Mesenchymal stem cell (in vitro differentiated cells and primary cell): ENCODE results near the gene AK2.
A peak's percentile ranks its signal among the peaks of the same experiment; 100 is the strongest.

Source experiments
- DNase-seq: peaks from one replicate; pipeline ENCODE4 v3.0.0-alpha.2; 2013
- H2AFZ ChIP-seq: one replicate; pipeline ENCODE4 v1.6.1; 2013; ENCODE audit warnings: low read depth, mild to moderate bottlenecking, control low read depth, inconsistent platforms, low read length, moderate library complexity
- H2AK5ac ChIP-seq: 2 replicates; pipeline ENCODE4 v1.6.1; 2013; ENCODE audit warnings: low read length, moderate library complexity, mild to moderate bottlenecking, inconsistent platforms; ENCODE audit not compliant: severe bottlenecking
- H2BK120ac ChIP-seq: one replicate; pipeline ENCODE4 v1.6.1; 2013; ENCODE audit warnings: low read depth, mild to moderate bottlenecking, inconsistent platforms, low read length, moderate library complexity
- H2BK12ac ChIP-seq, 2 experiments: one replicate each; pipeline ENCODE4 v1.6.1; 2013; ENCODE audit warnings: inconsistent platforms in 2 of 2, low read length in 2 of 2, mild to moderate bottlenecking in 2 of 2, moderate library complexity in 2 of 2, control low read depth in 1 of 2
- H2BK15ac ChIP-seq: one replicate; pipeline ENCODE4 v1.6.1; 2013; ENCODE audit warnings: mild to moderate bottlenecking, low read depth, inconsistent platforms; ENCODE audit not compliant: poor library complexity, severe bottlenecking
- H2BK5ac ChIP-seq: 2 replicates; pipeline ENCODE4 v1.6.1; 2013; ENCODE audit warnings: low read depth, mild to moderate bottlenecking, low read length, control low read depth, inconsistent platforms; ENCODE audit not compliant: poor library complexity, severe bottlenecking
- H3K14ac ChIP-seq, 2 experiments: one replicate each; pipeline ENCODE4 v1.6.1; 2013; ENCODE audit warnings: inconsistent platforms in 2 of 2, low read length in 2 of 2, control low read depth in 1 of 2, mild to moderate bottlenecking in 1 of 2, moderate library complexity in 1 of 2
- H3K18ac ChIP-seq, 2 experiments: one replicate each; pipeline ENCODE4 v1.6.1; 2013; ENCODE audit warnings: inconsistent platforms in 2 of 2, low read length in 2 of 2, control low read depth in 1 of 2, low read depth in 1 of 2, mild to moderate bottlenecking in 1 of 2
- H3K23ac ChIP-seq, 2 experiments: one replicate each; pipeline ENCODE4 v1.6.1; 2013; ENCODE audit warnings: inconsistent platforms in 2 of 2, low read length in 2 of 2, mild to moderate bottlenecking in 2 of 2, moderate library complexity in 2 of 2, control low read depth in 1 of 2
- H3K27ac ChIP-seq: 2 replicates; pipeline ENCODE4 v1.5.1; 2013; ENCODE audit warnings: mild to moderate bottlenecking, moderate library complexity, low read length, control low read depth, inconsistent platforms; ENCODE audit not compliant: poor library complexity, severe bottlenecking
- H3K27me3 ChIP-seq, 2 experiments: 2 replicates each; pipeline versions ENCODE4 v1.6.1 to v1.7.0; 2013; ENCODE audit warnings: low read length in 2 of 2, mild to moderate bottlenecking in 2 of 2, moderate library complexity in 2 of 2, control low read depth in 1 of 2, inconsistent platforms in 1 of 2; ENCODE audit not compliant: control insufficient read depth in 1 of 2, insufficient read depth in 1 of 2
- H3K36me3 ChIP-seq, 2 experiments: 2 replicates each; pipeline versions ENCODE4 v1.6.1 to v1.7.0; 2013; ENCODE audit warnings: low read length in 2 of 2, control low read depth in 1 of 2, inconsistent platforms in 1 of 2, low read depth in 1 of 2, mild to moderate bottlenecking in 1 of 2; ENCODE audit not compliant: insufficient read depth in 2 of 2, control insufficient read depth in 1 of 2
- H3K4ac ChIP-seq, 2 experiments: one replicate each; pipeline ENCODE4 v1.6.1; 2013; ENCODE audit warnings: inconsistent platforms in 2 of 2, low read length in 2 of 2, mild to moderate bottlenecking in 2 of 2, moderate library complexity in 2 of 2, control low read depth in 1 of 2, low read depth in 1 of 2
- H3K4me1 ChIP-seq: 2 replicates; pipeline ENCODE4 v1.6.1; 2013; ENCODE audit warnings: low read depth, low read length, control low read depth; ENCODE audit not compliant: control insufficient read depth, insufficient read depth
- H3K4me2 ChIP-seq: 2 replicates; pipeline ENCODE4 v1.6.1; 2013; ENCODE audit warnings: low read length, mild to moderate bottlenecking, inconsistent platforms; ENCODE audit not compliant: poor library complexity, severe bottlenecking
- H3K4me3 ChIP-seq, 2 experiments: 2 replicates each; pipeline versions ENCODE4 v1.5.1 to v1.7.0; 2013; ENCODE audit warnings: low read length in 2 of 2, mild to moderate bottlenecking in 2 of 2, control low read depth in 1 of 2, low read depth in 1 of 2; ENCODE audit not compliant: insufficient read depth in 1 of 2
- H3K79me1 ChIP-seq: replicated peaks from 2 replicates; pipeline ENCODE4 v1.6.1; 2013; ENCODE audit warnings: mild to moderate bottlenecking, control low read depth, low read length, inconsistent platforms; ENCODE audit not compliant: poor library complexity, severe bottlenecking
- H3K9ac ChIP-seq: 2 replicates; pipeline ENCODE4 v1.7.0; 2013; ENCODE audit warnings: mild to moderate bottlenecking, low read length, moderate library complexity
- H3K9me3 ChIP-seq: 2 replicates; pipeline ENCODE4 v1.7.0; 2013; ENCODE audit warnings: mild to moderate bottlenecking, low read length; ENCODE audit not compliant: control insufficient read depth
- H4K8ac ChIP-seq: one replicate; pipeline ENCODE4 v1.6.1; 2013; ENCODE audit warnings: inconsistent platforms, mild to moderate bottlenecking, low read length, moderate library complexity
- H4K91ac ChIP-seq: one replicate; pipeline ENCODE4 v1.6.1; 2013; ENCODE audit warnings: mild to moderate bottlenecking, low read length, inconsistent platforms
- WGBS: methylation state at CpG from one replicate; pipeline ENCODE4 v1.1.7; 2013; ENCODE audit warnings: mixed read lengths; 5-methylcytosine and 5-hydroxymethylcytosine counted together

The AK2 gene

DNA sequence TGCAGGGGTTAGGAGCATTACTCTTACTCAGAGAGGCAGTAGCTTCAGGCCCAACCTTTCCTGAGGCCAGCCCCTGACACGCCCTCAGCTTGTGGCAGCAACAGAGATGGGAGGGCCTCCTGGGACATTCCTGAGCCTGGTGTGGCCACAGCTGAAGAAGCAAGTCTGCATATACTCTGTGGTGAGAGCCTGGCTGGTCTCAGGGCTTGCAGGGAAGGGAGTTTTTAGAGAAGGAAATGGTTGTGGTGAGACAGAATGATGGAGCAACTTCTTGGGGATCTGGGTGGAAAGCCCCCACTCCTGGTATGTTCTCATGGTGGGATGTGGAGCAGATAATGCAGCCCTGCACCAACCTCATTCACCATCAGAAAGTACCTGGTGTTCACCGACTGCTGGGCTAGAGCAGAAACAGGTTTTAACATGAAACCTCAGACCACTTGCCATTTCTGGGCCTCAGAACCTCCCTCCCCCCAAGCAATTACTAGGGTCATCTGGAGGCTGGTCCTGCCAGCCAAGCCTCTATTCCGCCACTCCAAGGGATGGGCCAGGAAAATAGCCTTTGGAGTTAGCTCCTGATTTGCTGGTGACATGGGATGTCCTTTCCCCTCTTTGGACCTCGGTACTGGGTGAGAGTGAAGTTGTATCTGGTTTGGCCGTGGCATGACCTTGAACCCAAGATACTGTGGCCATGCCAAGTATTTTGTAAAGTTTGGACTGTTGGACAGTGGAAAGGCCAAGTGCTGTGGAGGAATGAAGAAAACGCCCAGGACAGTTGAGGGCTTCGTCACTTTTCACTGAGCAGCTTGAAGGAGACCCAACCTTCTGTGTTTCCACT is 44.0 kb downstream of the AK2 start:
- H3K27me3 ChIP-seq = no peaks in the 10 kb centered on the region
- WGBS = 81% methylated on average over 7 of the region's 7 CpGs
- peak overlapping the region; percentile 20 for H3K9ac ChIP-seq
- H3K4ac ChIP-seq = peak overlapping the region; percentile 12 to 57
- H2BK5ac ChIP-seq = no peak overlapping the region
- H2AK5ac ChIP-seq = no peak overlapping the region
- peak overlapping the region; percentile 34 for H3K27ac ChIP-seq
- no peaks in the 10 kb centered on the region for H3K9me3 ChIP-seq
- no peaks in the 10 kb centered on the region for H3K79me1 ChIP-seq
- H4K8ac ChIP-seq = peak overlapping the region; percentile 10
- peak; percentile 97 for DNase-seq
- H2BK12ac ChIP-seq = peak overlapping the region; percentile 4 to 15
- peak overlapping the region; percentile 86 for H4K91ac ChIP-seq
- H3K36me3 ChIP-seq = no peaks in the 10 kb centered on the region
- no peak overlapping the region for H3K14ac ChIP-seq
- no peak overlapping the region for H3K23ac ChIP-seq
- H3K4me1 ChIP-seq = peaks cover 20% of the 10 kb centered on the region
- no peak overlapping the region for H3K4me2 ChIP-seq
- H3K4me3 ChIP-seq = peak overlapping the region in 1 of 2 experiments; percentile 11
- no peak overlapping the region for H2AFZ ChIP-seq
- peak overlapping the region in 1 of 2 experiments; percentile 23 for H3K18ac ChIP-seq
- peak overlapping the region; percentile 8 for H2BK15ac ChIP-seq
- peak overlapping the region; percentile 77 for H2BK120ac ChIP-seq

DNA sequence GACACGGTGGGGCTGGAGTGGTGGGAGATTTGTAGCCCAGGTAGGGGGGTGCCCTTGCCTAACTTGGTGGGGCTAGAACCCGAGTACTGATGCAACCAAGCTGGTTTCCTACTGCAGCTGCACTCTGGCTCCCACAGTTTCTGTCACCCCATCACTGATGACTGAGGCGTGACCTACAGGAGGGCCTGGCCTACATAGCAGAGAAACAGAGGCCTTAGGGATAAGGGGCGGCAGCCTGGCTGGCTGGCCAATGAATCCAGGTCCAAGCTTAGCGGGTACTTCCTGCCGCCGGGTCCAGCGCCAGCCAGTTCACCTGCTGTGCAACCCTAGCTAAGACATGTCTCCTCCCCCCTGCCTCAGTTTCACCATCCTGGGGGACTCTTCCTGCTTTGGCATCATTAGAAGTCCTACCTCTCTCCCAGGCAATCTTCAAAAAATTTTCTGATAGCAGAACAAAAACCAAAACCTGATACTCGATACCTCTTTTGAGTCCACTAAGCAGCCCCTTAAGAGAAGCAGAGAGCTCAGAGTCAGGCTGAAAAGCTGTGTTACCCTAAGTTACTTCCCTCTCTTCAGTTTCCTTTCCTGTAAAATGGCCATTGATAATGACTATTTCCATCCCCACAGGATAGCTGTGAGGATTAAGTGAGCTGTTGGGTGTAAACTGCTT is 44.7 kb downstream of the AK2 start:
- H3K14ac ChIP-seq = peak overlapping the region in 1 of 2 experiments; percentile 19
- peak overlapping the region in 1 of 2 experiments; percentile 11 for H3K4me3 ChIP-seq
- H2BK15ac ChIP-seq = peak overlapping the region; percentile 73
- WGBS = 91% methylated on average over 9 of the region's 9 CpGs
- peak overlapping the region; percentile 20 for H3K9ac ChIP-seq
- H2BK120ac ChIP-seq = no peak overlapping the region
- H3K18ac ChIP-seq = peak overlapping the region; percentile 61 to 67
- no peaks in the 10 kb centered on the region for H3K36me3 ChIP-seq
- H2BK12ac ChIP-seq = peak overlapping the region; percentile 60 to 67
- no peak overlapping the region for H2BK5ac ChIP-seq
- H3K4me2 ChIP-seq = no peak overlapping the region
- peak overlapping the region; percentile 4 for H3K27ac ChIP-seq
- peak overlapping the region; percentile 36 for H4K91ac ChIP-seq
- peak overlapping the region; percentile 29 for H2AK5ac ChIP-seq
- peaks cover 19% of the 10 kb centered on the region for H3K4me1 ChIP-seq
- H3K27me3 ChIP-seq = no peaks in the 10 kb centered on the region
- no peak for DNase-seq
- H2AFZ ChIP-seq = no peak overlapping the region
- no peaks in the 10 kb centered on the region for H3K79me1 ChIP-seq
- no peak overlapping the region for H4K8ac ChIP-seq
- H3K9me3 ChIP-seq = no peaks in the 10 kb centered on the region
- H3K4ac ChIP-seq = peak overlapping the region in 1 of 2 experiments; percentile 30
- no peak overlapping the region for H3K23ac ChIP-seq

DNA sequence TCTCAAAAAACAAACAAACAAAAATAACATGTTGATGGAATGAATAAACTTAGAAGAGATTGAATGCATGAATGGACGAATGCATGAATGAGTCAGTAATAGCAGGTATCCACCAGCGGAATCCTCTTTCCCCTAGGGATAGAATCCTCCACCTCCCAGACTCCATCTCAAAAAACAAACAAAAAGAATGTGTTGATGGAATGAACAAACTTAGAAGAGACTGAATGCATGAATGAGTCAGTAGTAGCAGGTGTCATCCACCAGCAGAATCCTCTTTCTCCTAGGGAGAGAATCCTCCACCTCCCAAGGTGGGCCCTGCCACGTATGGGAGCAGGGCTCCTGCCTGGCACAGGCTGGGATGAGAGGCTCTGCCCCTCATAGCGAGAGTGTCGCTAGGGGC is 45.3 kb downstream of the AK2 start:
- H3K4me1 ChIP-seq = peaks cover 19% of the 10 kb centered on the region
- H3K27me3 ChIP-seq = no peaks in the 10 kb centered on the region
- no peak overlapping the region for H2BK5ac ChIP-seq
- no peak overlapping the region for H3K23ac ChIP-seq
- H3K27ac ChIP-seq = no peak overlapping the region
- no peaks in the 10 kb centered on the region for H3K9me3 ChIP-seq
- no peaks in the 10 kb centered on the region for H3K36me3 ChIP-seq
- H3K4me3 ChIP-seq = no peak overlapping the region
- peak overlapping the region; percentile 73 for H4K91ac ChIP-seq
- peak overlapping the region; percentile 73 for H2BK15ac ChIP-seq
- H3K79me1 ChIP-seq = no peaks in the 10 kb centered on the region
- H2AFZ ChIP-seq = no peak overlapping the region
- WGBS = 92% methylated on average over 3 of the region's 5 CpGs
- no peak overlapping the region for H2AK5ac ChIP-seq
- H3K14ac ChIP-seq = peak overlapping the region in 1 of 2 experiments; percentile 19
- no peak for DNase-seq
- no peak overlapping the region for H4K8ac ChIP-seq
- H2BK120ac ChIP-seq = no peak overlapping the region
- H3K4ac ChIP-seq = no peak overlapping the region
- H3K18ac ChIP-seq = peak overlapping the region in 1 of 2 experiments; percentile 61
- H3K9ac ChIP-seq = peak overlapping the region; percentile 20
- H3K4me2 ChIP-seq = no peak overlapping the region
- peak overlapping the region; percentile 60 to 67 for H2BK12ac ChIP-seq

DNA sequence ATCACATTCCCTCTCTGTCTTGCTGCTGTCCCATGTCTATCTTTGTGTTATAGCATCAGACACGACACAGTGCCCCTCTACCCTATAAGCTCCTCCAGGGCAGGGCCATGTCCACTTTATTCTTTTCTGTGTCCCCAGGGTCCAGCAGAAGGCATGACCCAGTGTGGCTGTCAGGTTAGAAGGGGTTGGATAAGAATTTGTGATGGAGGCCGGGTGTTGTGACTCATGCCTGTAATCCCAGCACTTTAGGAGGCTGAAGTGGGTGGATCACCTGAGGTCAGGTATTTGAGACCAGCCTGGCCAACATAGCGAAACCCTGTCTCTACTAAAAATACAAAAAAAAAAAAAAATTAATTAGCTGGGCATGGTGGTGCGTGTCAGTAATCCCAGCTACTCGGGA is 45.8 kb downstream of the AK2 start:
- no peak overlapping the region for H4K91ac ChIP-seq
- no peak overlapping the region for H2AK5ac ChIP-seq
- no peak overlapping the region for H3K18ac ChIP-seq
- H3K23ac ChIP-seq = no peak overlapping the region
- no peak for DNase-seq
- no peak overlapping the region for H3K4ac ChIP-seq
- H3K9me3 ChIP-seq = no peaks in the 10 kb centered on the region
- no peak overlapping the region for H3K9ac ChIP-seq
- H3K4me1 ChIP-seq = peaks cover 19% of the 10 kb centered on the region
- H2BK15ac ChIP-seq = no peak overlapping the region
- H3K14ac ChIP-seq = no peak overlapping the region
- H2AFZ ChIP-seq = no peak overlapping the region
- no peak overlapping the region for H3K27ac ChIP-seq
- no peaks in the 10 kb centered on the region for H3K27me3 ChIP-seq
- peak overlapping the region; percentile 1 to 6 for H2BK12ac ChIP-seq
- H4K8ac ChIP-seq = no peak overlapping the region
- H2BK5ac ChIP-seq = no peak overlapping the region
- no peak overlapping the region for H2BK120ac ChIP-seq
- 100% methylated on average over 2 of the region's 5 CpGs for WGBS
- no peaks in the 10 kb centered on the region for H3K36me3 ChIP-seq
- no peak overlapping the region for H3K4me3 ChIP-seq
- H3K79me1 ChIP-seq = no peaks in the 10 kb centered on the region
- H3K4me2 ChIP-seq = no peak overlapping the region
